Prostate gland (tissue), 2 donors: ENCODE results near the gene TNS4.

Source experiments
- POLR2A ChIP-seq: fragments of 450-650 bp; IDR thresholded peaks from one replicate; pipeline ENCODE4 v1.6.1; 2016; ENCODE audit warnings: antibody characterized with exemption, mild to moderate bottlenecking
- POLR2AphosphoS5 ChIP-seq: sonication (generic); formaldehyde crosslinking; IDR thresholded peaks from one replicate; pipeline ENCODE4 v1.6.1; 2017; ENCODE audit warnings: antibody characterized with exemption
- TF ChIP-seq, protein P1 (sequence below), 4 experiments: fragments of 200-600 bp in 2 of 4; fragments of 450-650 bp in 2 of 4; sonication (generic) in 2 of 4; IDR thresholded peaks; 1 replicate in 3 of 4; 2 replicates in 1 of 4; pipeline ENCODE4 v1.5.1; 2016 to 2019; ENCODE audit warnings: antibody characterized with exemption in 4 of 4, mild to moderate bottlenecking in 2 of 4, moderate library complexity in 2 of 4

DNA sequence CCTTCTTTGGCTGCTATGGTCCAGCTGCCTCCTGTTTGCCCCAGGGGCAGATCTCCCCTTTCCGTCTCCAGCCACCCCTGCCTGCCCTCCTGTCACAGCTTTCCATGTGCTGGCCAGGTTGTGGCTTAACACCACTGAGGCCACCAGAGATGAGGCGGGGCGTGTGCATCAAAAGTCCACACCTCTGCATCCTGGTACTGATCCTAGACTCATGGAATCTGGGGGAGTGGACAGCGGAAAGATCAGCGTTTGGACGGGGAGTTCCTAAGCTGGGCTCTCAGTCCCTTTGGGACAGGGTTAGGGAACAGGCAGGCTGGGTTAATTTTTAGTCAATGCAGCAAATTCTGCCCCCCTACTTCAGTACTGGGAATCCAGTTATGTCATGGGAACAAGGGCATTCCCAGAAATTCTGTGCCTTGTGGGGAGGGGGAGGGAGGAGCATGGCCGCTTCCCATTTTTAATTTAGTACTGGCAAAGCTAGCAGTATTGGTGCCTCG lies 54.2 kb downstream of the TNS4 start:
- TF ChIP-seq, protein P1, sequence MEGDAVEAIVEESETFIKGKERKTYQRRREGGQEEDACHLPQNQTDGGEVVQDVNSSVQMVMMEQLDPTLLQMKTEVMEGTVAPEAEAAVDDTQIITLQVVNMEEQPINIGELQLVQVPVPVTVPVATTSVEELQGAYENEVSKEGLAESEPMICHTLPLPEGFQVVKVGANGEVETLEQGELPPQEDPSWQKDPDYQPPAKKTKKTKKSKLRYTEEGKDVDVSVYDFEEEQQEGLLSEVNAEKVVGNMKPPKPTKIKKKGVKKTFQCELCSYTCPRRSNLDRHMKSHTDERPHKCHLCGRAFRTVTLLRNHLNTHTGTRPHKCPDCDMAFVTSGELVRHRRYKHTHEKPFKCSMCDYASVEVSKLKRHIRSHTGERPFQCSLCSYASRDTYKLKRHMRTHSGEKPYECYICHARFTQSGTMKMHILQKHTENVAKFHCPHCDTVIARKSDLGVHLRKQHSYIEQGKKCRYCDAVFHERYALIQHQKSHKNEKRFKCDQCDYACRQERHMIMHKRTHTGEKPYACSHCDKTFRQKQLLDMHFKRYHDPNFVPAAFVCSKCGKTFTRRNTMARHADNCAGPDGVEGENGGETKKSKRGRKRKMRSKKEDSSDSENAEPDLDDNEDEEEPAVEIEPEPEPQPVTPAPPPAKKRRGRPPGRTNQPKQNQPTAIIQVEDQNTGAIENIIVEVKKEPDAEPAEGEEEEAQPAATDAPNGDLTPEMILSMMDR (IDR thresholded peaks at IDR 0.05), result no peak
- no peak for TF ChIP-seq POLR2A
- no peak for TF ChIP-seq POLR2AphosphoS5
